HCT116 (cell line): ENCODE measurements around the gene CHPT1. TPM values are rescaled to one million over a fixed set of nuclear protein-coding genes. Genes with fewer than 3 reads are reported as not detected.

ENCODE experiments used
- ATAC-seq: fragments of 200-7000 bp; cut with Tn5 transposase; 2 replicates; pipeline ENCODE4 v1.9.1; 2020; ENCODE audit warnings: mild to moderate bottlenecking, moderate library complexity
- BruUV-seq: library from RNA; stranded (reverse); fragments of 400-500 nt; replicated peaks from 2 replicates; lab custom pipeline; 2021; lab: Mats Ljungman, UMichigan
- CTCF ChIA-PET: fragments of 300-600 bp; sonication (Branson Sonifier 250); formaldehyde crosslinking; loops from one replicate; lab custom pipeline; 2021; ENCODE audit warnings: antibody characterized with exemption; lab: Charles Lee
- POLR2A ChIA-PET: fragments of 300-600, 350-600 bp; sonication (Branson Sonifier 250); formaldehyde crosslinking; loops from one replicate; lab custom pipeline; 2021; ENCODE audit warnings: antibody characterized with exemption; lab: Charles Lee
- RAD21 ChIA-PET, 2 experiments: fragments of 300-600 bp; sonication (Branson Sonifier 250); formaldehyde crosslinking; loops; one replicate each; lab custom pipeline; 2023; ENCODE audit warnings: low total read pairs in 2 of 2; ENCODE audit not compliant: uncharacterized antibody in 2 of 2, unreplicated experiment in 2 of 2, low non-redundant PET in 1 of 2; lab: Charles Lee
- DNase-seq: peaks from one replicate; pipeline ENCODE4 v3.0.0-alpha.2; 2010; ENCODE audit warnings: low read depth, low spot score
- H2AFZ ChIP-seq: fragments of 200-600 bp; shearing (Covaris generic), sonication (generic); 2 replicates; pipeline ENCODE4 v1.6.1; 2017; ENCODE audit warnings: low read depth, mixed run types, mixed read lengths, antibody characterized with exemption, low read length; ENCODE audit not compliant: poor library complexity, severe bottlenecking
- H3K27ac ChIP-seq: 2 replicates; pipeline ENCODE4 v1.5.1; 2012; ENCODE audit warnings: low read depth, low read length
- H3K27me3 ChIP-seq: fragments of 200-600 bp; sonication (generic); 2 replicates; pipeline ENCODE4 v1.6.1; 2016; ENCODE audit warnings: mixed run types, low read length, mixed read lengths; ENCODE audit not compliant: insufficient read depth
- H3K36me3 ChIP-seq, 2 experiments: fragments of 200-500 bp in 1 of 2; fragments of 200-600 bp in 1 of 2; sonication (Bioruptor generic) in 1 of 2; sonication (generic) in 1 of 2; 2 replicates each; pipeline versions ENCODE4 v1.5.1 to v1.6.1; 2014 to 2016; ENCODE audit warnings: low read length in 2 of 2, inconsistent platforms in 1 of 2, mixed read lengths in 1 of 2, mixed run types in 1 of 2; ENCODE audit not compliant: insufficient read depth in 2 of 2, control insufficient read depth in 1 of 2
- H3K4me1 ChIP-seq, 2 experiments: fragments of 200-600 bp in 1 of 2; sonication (generic) in 1 of 2; 2 replicates each; pipeline versions ENCODE4 v1.5.1 to v1.6.1; 2012 to 2017; ENCODE audit warnings: low read length in 2 of 2, inconsistent platforms in 1 of 2, mild to moderate bottlenecking in 1 of 2, mixed read lengths in 1 of 2, mixed run types in 1 of 2, moderate library complexity in 1 of 2; ENCODE audit not compliant: insufficient read depth in 2 of 2, control insufficient read depth in 1 of 2
- H3K4me2 ChIP-seq: fragments of 200-600 bp; sonication (generic); 2 replicates; pipeline ENCODE4 v1.6.1; 2017; ENCODE audit warnings: mixed run types, low read length, mixed read lengths
- H3K4me3 ChIP-seq, 2 experiments: fragments of 200-600 bp in 1 of 2; sonication (generic) in 1 of 2; replicated peaks in 1 of 2; 2 replicates each; pipeline ENCODE4 v1.5.1; 2011 to 2016; ENCODE audit warnings: low read length in 2 of 2, control low read depth in 1 of 2, low read depth in 1 of 2, mild to moderate bottlenecking in 1 of 2, mixed read lengths in 1 of 2, mixed run types in 1 of 2
- H3K79me2 ChIP-seq: fragments of 200-600 bp; sonication (generic); 2 replicates; pipeline ENCODE4 v1.6.1; 2017; ENCODE audit warnings: mild to moderate bottlenecking, mixed run types, low read length, moderate library complexity, mixed read lengths; ENCODE audit not compliant: insufficient read depth
- H3K9ac ChIP-seq: fragments of 200-600 bp; sonication (generic); 2 replicates; pipeline ENCODE4 v1.6.1; 2016; ENCODE audit warnings: low read length, mixed read lengths
- H3K9me2 ChIP-seq: fragments of 200-600 bp; sonication (generic), shearing (Covaris generic); 2 replicates; pipeline ENCODE4 v1.6.1; 2017; ENCODE audit warnings: mixed run types, mild to moderate bottlenecking, moderate library complexity; ENCODE audit not compliant: insufficient read depth
- H3K9me3 ChIP-seq, 2 experiments: fragments of 200-500 bp in 1 of 2; fragments of 200-600 bp in 1 of 2; sonication (Bioruptor generic) in 1 of 2; sonication (generic) in 1 of 2; 2 replicates each; pipeline ENCODE4 v1.6.1; 2014 to 2017; ENCODE audit warnings: low read length in 2 of 2, mixed read lengths in 2 of 2, inconsistent platforms in 1 of 2, low read depth in 1 of 2, mild to moderate bottlenecking in 1 of 2, mixed run types in 1 of 2, moderate library complexity in 1 of 2; ENCODE audit not compliant: control insufficient read depth in 1 of 2, insufficient read depth in 1 of 2
- H4K20me1 ChIP-seq: fragments of 200-600 bp; sonication (generic), shearing (Covaris generic); 2 replicates; pipeline ENCODE4 v1.6.1; 2017; ENCODE audit warnings: mixed run types, mild to moderate bottlenecking, moderate library complexity; ENCODE audit not compliant: insufficient read depth
- CBX3 ChIP-seq: IDR thresholded peaks from 2 replicates; pipeline ENCODE4 v1.6.1; 2012; ENCODE audit warnings: low read depth
- CEBPB ChIP-seq: IDR thresholded peaks from 2 replicates; pipeline ENCODE4 v1.6.1; 2012; ENCODE audit warnings: low read depth
- EGR1 ChIP-seq: IDR thresholded peaks from 2 replicates; pipeline ENCODE4 v1.6.1; 2012; ENCODE audit warnings: low read depth
- EZH2 ChIP-seq: fragments of 200-600 bp; sonication (generic); IDR thresholded peaks from 2 replicates; pipeline ENCODE4 v1.6.1; 2017; ENCODE audit warnings: antibody characterized with exemption, mixed run types
- JUND ChIP-seq: IDR thresholded peaks from 2 replicates; pipeline ENCODE4 v1.6.1; 2012
- RAD21 ChIP-seq: IDR thresholded peaks from 2 replicates; pipeline ENCODE4 v1.6.1; 2012; ENCODE audit warnings: low read depth, mild to moderate bottlenecking
- SIN3A ChIP-seq: IDR thresholded peaks from 2 replicates; pipeline ENCODE4 v1.6.1; 2012; ENCODE audit warnings: low read depth
- SP1 ChIP-seq: IDR thresholded peaks from 2 replicates; pipeline ENCODE4 v1.6.1; 2012; ENCODE audit warnings: low read depth
- YY1 ChIP-seq: IDR thresholded peaks from 2 replicates; pipeline ENCODE4 v1.6.1; 2011; ENCODE audit warnings: low read length, low read depth, moderate library complexity, mild to moderate bottlenecking; ENCODE audit not compliant: insufficient replicate concordance; ENCODE audit errors: extremely low read depth
- ZBTB33 ChIP-seq: IDR thresholded peaks from 2 replicates; pipeline ENCODE4 v1.6.1; 2011; ENCODE audit warnings: mild to moderate bottlenecking, low read length, moderate library complexity; ENCODE audit not compliant: insufficient replicate concordance; ENCODE audit errors: extremely low read depth
- intact Hi-C: fragments of 100-400 bp; cut with micrococcal nuclease; formaldehyde crosslinking; loops from 2 replicates; pipeline ENCODE4 v1.10.0; 2022
- total RNA-seq: library from RNA; stranded (reverse); gene quantifications from one replicate; pipeline ENCODE4 v1.2.1, GENCODE V29; 2021; ENCODE audit not compliant: unreplicated experiment
- TF ChIP-seq, protein P1 (sequence below): IDR thresholded peaks from 2 replicates; pipeline ENCODE4 v1.6.1; 2012
- TF ChIP-seq, protein P2 (sequence below): IDR thresholded peaks from 2 replicates; pipeline ENCODE4 v1.6.1; 2012; ENCODE audit warnings: low read depth

CHPT1 gene
- total RNA-seq, 1 experiment from 2014 or later: 20.1 TPM

GRCh38 chr12:101738920-101739665 is 41.7 kb downstream of the CHPT1 start, which contains the start of gene SYCP3:
Gene SYCP3, minus strand, starts transcription at chr12:101739462. Its CDS starts 1,527 bp downstream, at chr12:101737935.
- Histone ChIP-seq H3K36me3 (peaks cover 3 to 5% of the 10 kb centered on the region in 2 experiments; a peak in 2 of 4 replicates), H2AFZ (no peak within 1 kb of the TSS), H3K9me3 (no peaks in the 10 kb centered on the region), H3K4me3 (no peak within 1 kb of the TSS), H3K4me2 (no peak within 1 kb of the TSS), H3K9me2 (no peaks in the 10 kb centered on the region), H3K4me1 (no peaks in the 10 kb centered on the region), H3K79me2 (no peaks in the 10 kb centered on the region), H4K20me1 (no peaks in the 10 kb centered on the region), H3K27ac (no peak within 1 kb of the TSS), H3K27me3 (no peaks in the 10 kb centered on the region), H3K9ac (no peak within 1 kb of the TSS)
- BruUV-seq: no TSS peak
- CTCF ChIA-PET: no interaction called here
- POLR2A ChIA-PET: no interaction called here
- intact Hi-C loops: no loop called here
- no peak for DNase-seq
- peak; percentile 25; the same call in 1 of the 2 replicates for ATAC-seq
- RAD21 ChIA-PET: no interaction called here
- TF ChIP-seq EZH2 (no peak), CEBPB (no peak), SIN3A (no peak), EGR1 (no peak), SP1 (no peak), CBX3 (no peak), ZBTB33 (no peak), JUND (no peak), YY1 (no peak), RAD21 (no peak)
- TF ChIP-seq, protein P1, sequence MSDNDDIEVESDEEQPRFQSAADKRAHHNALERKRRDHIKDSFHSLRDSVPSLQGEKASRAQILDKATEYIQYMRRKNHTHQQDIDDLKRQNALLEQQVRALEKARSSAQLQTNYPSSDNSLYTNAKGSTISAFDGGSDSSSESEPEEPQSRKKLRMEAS: no peak
- TF ChIP-seq, protein P2, sequence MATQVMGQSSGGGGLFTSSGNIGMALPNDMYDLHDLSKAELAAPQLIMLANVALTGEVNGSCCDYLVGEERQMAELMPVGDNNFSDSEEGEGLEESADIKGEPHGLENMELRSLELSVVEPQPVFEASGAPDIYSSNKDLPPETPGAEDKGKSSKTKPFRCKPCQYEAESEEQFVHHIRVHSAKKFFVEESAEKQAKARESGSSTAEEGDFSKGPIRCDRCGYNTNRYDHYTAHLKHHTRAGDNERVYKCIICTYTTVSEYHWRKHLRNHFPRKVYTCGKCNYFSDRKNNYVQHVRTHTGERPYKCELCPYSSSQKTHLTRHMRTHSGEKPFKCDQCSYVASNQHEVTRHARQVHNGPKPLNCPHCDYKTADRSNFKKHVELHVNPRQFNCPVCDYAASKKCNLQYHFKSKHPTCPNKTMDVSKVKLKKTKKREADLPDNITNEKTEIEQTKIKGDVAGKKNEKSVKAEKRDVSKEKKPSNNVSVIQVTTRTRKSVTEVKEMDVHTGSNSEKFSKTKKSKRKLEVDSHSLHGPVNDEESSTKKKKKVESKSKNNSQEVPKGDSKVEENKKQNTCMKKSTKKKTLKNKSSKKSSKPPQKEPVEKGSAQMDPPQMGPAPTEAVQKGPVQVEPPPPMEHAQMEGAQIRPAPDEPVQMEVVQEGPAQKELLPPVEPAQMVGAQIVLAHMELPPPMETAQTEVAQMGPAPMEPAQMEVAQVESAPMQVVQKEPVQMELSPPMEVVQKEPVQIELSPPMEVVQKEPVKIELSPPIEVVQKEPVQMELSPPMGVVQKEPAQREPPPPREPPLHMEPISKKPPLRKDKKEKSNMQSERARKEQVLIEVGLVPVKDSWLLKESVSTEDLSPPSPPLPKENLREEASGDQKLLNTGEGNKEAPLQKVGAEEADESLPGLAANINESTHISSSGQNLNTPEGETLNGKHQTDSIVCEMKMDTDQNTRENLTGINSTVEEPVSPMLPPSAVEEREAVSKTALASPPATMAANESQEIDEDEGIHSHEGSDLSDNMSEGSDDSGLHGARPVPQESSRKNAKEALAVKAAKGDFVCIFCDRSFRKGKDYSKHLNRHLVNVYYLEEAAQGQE: no peak
